GM12878 (cell line): ENCODE measurements around the gene ARID1A. TPM values are rescaled to one million over a fixed set of nuclear protein-coding genes. Genes with fewer than 3 reads are reported as not detected.

Experiments used
- ASH2L ChIP-seq: fragments of 300-600, 200-600 bp; sonication (generic); IDR thresholded peaks from 2 replicates; pipeline ENCODE4 v1.6.1; 2017; ENCODE audit warnings: low read depth, mild to moderate bottlenecking, borderline replicate concordance
- CREB1 ChIP-seq: IDR thresholded peaks from 2 replicates; pipeline ENCODE4 v1.6.1; 2012; ENCODE audit warnings: low read depth, mild to moderate bottlenecking, inconsistent platforms
- EGR1 ChIP-seq, 2 experiments: IDR thresholded peaks; 1 replicate in 1 of 2; 2 replicates in 1 of 2; pipeline ENCODE4 v1.6.1; 2011 to 2012; ENCODE audit warnings: low read depth in 2 of 2, low read length in 2 of 2, borderline replicate concordance in 1 of 2, mild to moderate bottlenecking in 1 of 2, moderate library complexity in 1 of 2
- HDAC2 ChIP-seq: fragments of 200-600 bp; sonication (generic); IDR thresholded peaks from 2 replicates; pipeline ENCODE4 v1.6.1; 2017
- HDGF ChIP-seq: fragments of 450-650 bp; IDR thresholded peaks from 2 replicates; pipeline ENCODE4 v1.6.1; 2016; ENCODE audit warnings: antibody characterized with exemption
- MXI1 ChIP-seq: fragments of 150-350 bp; IDR thresholded peaks from 2 replicates; pipeline ENCODE4 v1.6.1; 2011; ENCODE audit warnings: low read depth, mild to moderate bottlenecking, inconsistent platforms, low read length, improper control_type of control experiment
- NBN ChIP-seq: fragments of 450-650 bp; IDR thresholded peaks from 2 replicates; pipeline ENCODE4 v1.6.1; 2016
- NFIC ChIP-seq: IDR thresholded peaks from 2 replicates; pipeline ENCODE4 v1.6.1; 2012; ENCODE audit warnings: low read depth, mild to moderate bottlenecking, inconsistent platforms, low read length, moderate library complexity
- NFXL1 ChIP-seq: fragments of 450-650 bp; IDR thresholded peaks from 2 replicates; pipeline ENCODE4 v1.6.1; 2017; ENCODE audit warnings: antibody characterized with exemption, mild to moderate bottlenecking, borderline replicate concordance
- NFYA ChIP-seq: IDR thresholded peaks from 2 replicates; pipeline ENCODE4 v1.6.1; 2011; ENCODE audit warnings: low read depth, mild to moderate bottlenecking, low read length, improper control_type of control experiment, borderline replicate concordance
- NR2F1 ChIP-seq: fragments of 450-650 bp; conservative IDR thresholded peaks from 2 replicates; pipeline ENCODE4 v1.6.1; 2017; ENCODE audit warnings: mild to moderate bottlenecking
- PML ChIP-seq: IDR thresholded peaks from 2 replicates; pipeline ENCODE4 v1.6.1; 2012; ENCODE audit warnings: low read length, inconsistent platforms
- RAD21 ChIP-seq: IDR thresholded peaks from 2 replicates; pipeline ENCODE4 v1.6.1; 2011; ENCODE audit warnings: mild to moderate bottlenecking, low read depth, low read length, moderate library complexity; ENCODE audit not compliant: insufficient read depth
- RB1 ChIP-seq: fragments of 450-650 bp; formaldehyde crosslinking; IDR thresholded peaks from 2 replicates; pipeline ENCODE4 v1.6.1; 2017; ENCODE audit warnings: mild to moderate bottlenecking, borderline replicate concordance
- RCOR1 ChIP-seq: conservative IDR thresholded peaks from 2 replicates; pipeline ENCODE4 v1.6.1; 2012; ENCODE audit warnings: low read depth, low read length, improper control_type of control experiment
- RUNX3 ChIP-seq: IDR thresholded peaks from 2 replicates; pipeline ENCODE4 v1.6.1; 2012; ENCODE audit warnings: low read length, inconsistent platforms
- SP1 ChIP-seq: IDR thresholded peaks from one replicate; pipeline ENCODE4 v1.6.1; 2011; ENCODE audit warnings: low read depth, low read length
- TCF3 ChIP-seq: IDR thresholded peaks from 2 replicates; pipeline ENCODE4 v1.6.1; 2012; ENCODE audit warnings: low read depth, mild to moderate bottlenecking, low read length, borderline replicate concordance; ENCODE audit not compliant: insufficient read depth
- polyA plus RNA-seq, 11 experiments: library from polyadenylated mRNA; depleted of rRNA in 4 of 11; unstranded in 6 of 11; stranded (reverse) in 5 of 11; fragments of >200 nt; fragmentation: Nextera tagmentation in 4 of 11; fragmentation: Illumina TruSeq in 1 of 11; extraction: Ambion mirVana in 4 of 11; extraction: Trizol in 1 of 11; gene quantifications; 1 replicate in 1 of 11; 2 replicates in 10 of 11; pipeline versions ENCODE4 v1.2.1 to v1.2.3, GENCODE V29; 2011 to 2016; ENCODE audit warnings: inconsistent platforms in 2 of 11, missing spikeins in 2 of 11, low read depth in 1 of 11
- total RNA-seq, 4 experiments: library from RNA; depleted of rRNA in 3 of 4; stranded (reverse); fragments of >200 nt in 3 of 4; fragmentation: Illumina TruSeq in 1 of 4; extraction: Trizol in 1 of 4; gene quantifications; 2 replicates each; pipeline versions ENCODE4 v1.2.1 to v1.2.3, GENCODE V29; 2013 to 2021
- TF ChIP-seq, protein P1 (sequence below): fragments of 450-650 bp; IDR thresholded peaks from 2 replicates; pipeline ENCODE4 v1.6.1; 2017; ENCODE audit warnings: mild to moderate bottlenecking, moderate library complexity
- TF ChIP-seq, protein P2 (sequence below): IDR thresholded peaks from 2 replicates; pipeline ENCODE4 v1.6.1; 2011; ENCODE audit warnings: borderline replicate concordance, low read depth, mild to moderate bottlenecking, moderate library complexity, low read length; ENCODE audit not compliant: insufficient read depth, poor library complexity, severe bottlenecking
- TF ChIP-seq, protein P3 (sequence below): IDR thresholded peaks from 2 replicates; pipeline ENCODE4 v1.6.1; 2012; ENCODE audit warnings: low read depth, low read length, improper control_type of control experiment
- TF ChIP-seq, protein P4 (sequence below): IDR thresholded peaks from 2 replicates; pipeline ENCODE4 v1.6.1; 2011; ENCODE audit warnings: borderline replicate concordance, low read depth, mild to moderate bottlenecking, moderate library complexity, mixed read lengths, low read length; ENCODE audit not compliant: insufficient read depth; ENCODE audit errors: extremely low read length
- TF ChIP-seq, protein P5 (sequence below): fragments of 450-650 bp; IDR thresholded peaks from 2 replicates; pipeline ENCODE4 v1.6.1; 2016; ENCODE audit warnings: mild to moderate bottlenecking

Gene ARID1A
- total and polyA plus RNA-seq, 10 of the 15 experiments (the other 5 are each of a cell fraction or from before 2014, with no cell fraction given), result 10.0 to 98.0 (median 23.5) TPM

DNA sequence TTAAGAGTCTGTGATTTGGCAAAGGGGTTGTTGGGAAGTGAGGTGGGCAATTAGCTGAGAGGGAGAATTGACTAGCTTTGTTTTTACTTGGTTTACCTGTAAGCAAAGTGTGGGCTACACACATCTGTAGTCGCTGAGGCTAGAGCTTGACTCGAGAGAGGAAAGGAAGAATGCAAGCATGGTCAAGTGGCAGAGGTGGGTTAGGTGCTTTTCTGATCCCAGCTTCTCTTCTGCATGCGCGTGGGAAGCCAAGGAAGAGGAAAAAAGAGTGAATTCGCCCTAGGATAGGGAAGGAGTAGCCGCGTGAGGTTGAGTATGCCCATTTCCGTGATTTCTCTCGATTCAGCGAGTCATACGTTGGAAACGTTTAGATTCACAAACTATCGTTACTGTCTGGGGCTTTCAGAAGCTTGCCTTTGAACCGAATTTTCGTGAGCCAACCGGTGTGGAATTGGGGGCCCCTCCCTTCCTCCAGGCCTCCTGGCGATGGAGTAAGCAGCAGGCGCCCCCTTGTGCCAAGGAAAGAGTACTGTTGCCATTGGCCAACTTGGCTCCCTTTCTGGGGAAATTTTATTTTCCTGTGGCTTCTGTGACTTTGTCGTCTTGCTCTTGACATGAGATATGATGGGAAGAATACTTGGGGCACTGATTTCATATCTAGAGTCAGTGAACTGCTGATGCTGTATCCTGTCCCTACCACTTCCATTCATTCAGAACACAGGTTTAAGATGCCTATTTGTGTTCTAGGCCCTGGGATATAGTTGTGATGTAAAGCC is 93.2 kb downstream of the ARID1A start (continued):
- no peak for TF ChIP-seq ASH2L
- TF ChIP-seq EGR1 (IDR thresholded peaks at IDR 0.05; ENCODE audit: borderline replicate concordance in 1 of 2, low read depth in 2 of 2, low read length in 2 of 2), result no peak
- TF ChIP-seq, protein P1, sequence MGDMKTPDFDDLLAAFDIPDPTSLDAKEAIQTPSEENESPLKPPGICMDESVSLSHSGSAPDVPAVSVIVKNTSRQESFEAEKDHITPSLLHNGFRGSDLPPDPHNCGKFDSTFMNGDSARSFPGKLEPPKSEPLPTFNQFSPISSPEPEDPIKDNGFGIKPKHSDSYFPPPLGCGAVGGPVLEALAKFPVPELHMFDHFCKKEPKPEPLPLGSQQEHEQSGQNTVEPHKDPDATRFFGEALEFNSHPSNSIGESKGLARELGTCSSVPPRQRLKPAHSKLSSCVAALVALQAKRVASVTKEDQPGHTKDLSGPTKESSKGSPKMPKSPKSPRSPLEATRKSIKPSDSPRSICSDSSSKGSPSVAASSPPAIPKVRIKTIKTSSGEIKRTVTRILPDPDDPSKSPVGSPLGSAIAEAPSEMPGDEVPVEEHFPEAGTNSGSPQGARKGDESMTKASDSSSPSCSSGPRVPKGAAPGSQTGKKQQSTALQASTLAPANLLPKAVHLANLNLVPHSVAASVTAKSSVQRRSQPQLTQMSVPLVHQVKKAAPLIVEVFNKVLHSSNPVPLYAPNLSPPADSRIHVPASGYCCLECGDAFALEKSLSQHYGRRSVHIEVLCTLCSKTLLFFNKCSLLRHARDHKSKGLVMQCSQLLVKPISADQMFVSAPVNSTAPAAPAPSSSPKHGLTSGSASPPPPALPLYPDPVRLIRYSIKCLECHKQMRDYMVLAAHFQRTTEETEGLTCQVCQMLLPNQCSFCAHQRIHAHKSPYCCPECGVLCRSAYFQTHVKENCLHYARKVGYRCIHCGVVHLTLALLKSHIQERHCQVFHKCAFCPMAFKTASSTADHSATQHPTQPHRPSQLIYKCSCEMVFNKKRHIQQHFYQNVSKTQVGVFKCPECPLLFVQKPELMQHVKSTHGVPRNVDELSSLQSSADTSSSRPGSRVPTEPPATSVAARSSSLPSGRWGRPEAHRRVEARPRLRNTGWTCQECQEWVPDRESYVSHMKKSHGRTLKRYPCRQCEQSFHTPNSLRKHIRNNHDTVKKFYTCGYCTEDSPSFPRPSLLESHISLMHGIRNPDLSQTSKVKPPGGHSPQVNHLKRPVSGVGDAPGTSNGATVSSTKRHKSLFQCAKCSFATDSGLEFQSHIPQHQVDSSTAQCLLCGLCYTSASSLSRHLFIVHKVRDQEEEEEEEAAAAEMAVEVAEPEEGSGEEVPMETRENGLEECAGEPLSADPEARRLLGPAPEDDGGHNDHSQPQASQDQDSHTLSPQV, result no peak; the same call in 1 of the 2 replicates
- no peak for TF ChIP-seq NFYA
- no peak for TF ChIP-seq MXI1
- TF ChIP-seq RB1, result no peak
- peak; percentile 48; the same call in 1 of the 2 replicates for TF ChIP-seq CREB1
- peak; percentile 42 for TF ChIP-seq RUNX3
- TF ChIP-seq NR2F1, result no peak
- TF ChIP-seq, protein P2, sequence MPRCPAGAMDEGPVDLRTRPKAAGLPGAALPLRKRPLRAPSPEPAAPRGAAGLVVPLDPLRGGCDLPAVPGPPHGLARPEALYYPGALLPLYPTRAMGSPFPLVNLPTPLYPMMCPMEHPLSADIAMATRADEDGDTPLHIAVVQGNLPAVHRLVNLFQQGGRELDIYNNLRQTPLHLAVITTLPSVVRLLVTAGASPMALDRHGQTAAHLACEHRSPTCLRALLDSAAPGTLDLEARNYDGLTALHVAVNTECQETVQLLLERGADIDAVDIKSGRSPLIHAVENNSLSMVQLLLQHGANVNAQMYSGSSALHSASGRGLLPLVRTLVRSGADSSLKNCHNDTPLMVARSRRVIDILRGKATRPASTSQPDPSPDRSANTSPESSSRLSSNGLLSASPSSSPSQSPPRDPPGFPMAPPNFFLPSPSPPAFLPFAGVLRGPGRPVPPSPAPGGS, result no peak
- TF ChIP-seq HDGF, result 0 out of 2 replicates have a peak, but pooled peaks have one; percentile 54
- no peak for TF ChIP-seq SP1
- TF ChIP-seq HDAC2, result no peak
- no peak for TF ChIP-seq NFIC
- no peak; the same call in 1 of the 2 replicates for TF ChIP-seq PML
- 0 out of 2 replicates have a peak, but pooled peaks have one; percentile 69 for TF ChIP-seq NBN
- TF ChIP-seq, protein P3, sequence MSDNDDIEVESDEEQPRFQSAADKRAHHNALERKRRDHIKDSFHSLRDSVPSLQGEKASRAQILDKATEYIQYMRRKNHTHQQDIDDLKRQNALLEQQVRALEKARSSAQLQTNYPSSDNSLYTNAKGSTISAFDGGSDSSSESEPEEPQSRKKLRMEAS, result no peak
- peak; percentile 99 for TF ChIP-seq RAD21
- TF ChIP-seq NFXL1, result no peak
- no peak for TF ChIP-seq RCOR1
- TF ChIP-seq, protein P4, sequence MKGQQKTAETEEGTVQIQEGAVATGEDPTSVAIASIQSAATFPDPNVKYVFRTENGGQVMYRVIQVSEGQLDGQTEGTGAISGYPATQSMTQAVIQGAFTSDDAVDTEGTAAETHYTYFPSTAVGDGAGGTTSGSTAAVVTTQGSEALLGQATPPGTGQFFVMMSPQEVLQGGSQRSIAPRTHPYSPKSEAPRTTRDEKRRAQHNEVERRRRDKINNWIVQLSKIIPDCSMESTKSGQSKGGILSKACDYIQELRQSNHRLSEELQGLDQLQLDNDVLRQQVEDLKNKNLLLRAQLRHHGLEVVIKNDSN, result no peak
- TF ChIP-seq TCF3, result no peak
- TF ChIP-seq, protein P5, sequence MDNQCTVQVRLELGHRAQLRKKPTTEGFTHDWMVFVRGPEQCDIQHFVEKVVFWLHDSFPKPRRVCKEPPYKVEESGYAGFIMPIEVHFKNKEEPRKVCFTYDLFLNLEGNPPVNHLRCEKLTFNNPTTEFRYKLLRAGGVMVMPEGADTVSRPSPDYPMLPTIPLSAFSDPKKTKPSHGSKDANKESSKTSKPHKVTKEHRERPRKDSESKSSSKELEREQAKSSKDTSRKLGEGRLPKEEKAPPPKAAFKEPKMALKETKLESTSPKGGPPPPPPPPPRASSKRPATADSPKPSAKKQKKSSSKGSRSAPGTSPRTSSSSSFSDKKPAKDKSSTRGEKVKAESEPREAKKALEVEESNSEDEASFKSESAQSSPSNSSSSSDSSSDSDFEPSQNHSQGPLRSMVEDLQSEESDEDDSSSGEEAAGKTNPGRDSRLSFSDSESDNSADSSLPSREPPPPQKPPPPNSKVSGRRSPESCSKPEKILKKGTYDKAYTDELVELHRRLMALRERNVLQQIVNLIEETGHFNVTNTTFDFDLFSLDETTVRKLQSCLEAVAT, result peak; percentile 40; the same call in 1 of the 2 replicates
